K562 (cell line): ENCODE results near the gene SERPING1. TPM values are rescaled to one million over a fixed set of nuclear protein-coding genes. Genes with fewer than 3 reads are reported as not detected.

Experiments used
- ATAC-seq: fragments of 200-7000 bp; cut with Tn5 transposase; 3 replicates; pipeline ENCODE4 v1.9.1; 2020; ENCODE audit warnings: moderate library complexity
- BruUV-seq: library from RNA; stranded (reverse); fragments of 400-500 nt; replicated peaks from 2 replicates; lab custom pipeline; 2021; lab: Mats Ljungman, UMichigan
- CTCF ChIA-PET: fragments of 300-600 bp; formaldehyde crosslinking; extraction: SDS; loops from one replicate; lab custom pipeline; 2021; ENCODE audit warnings: low intra/inter-chr PET ratio; lab: Yijun Ruan, JAX
- POLR2A ChIA-PET: fragments of 300-600, 350-650 bp; sonication (Branson Sonifier 250); formaldehyde crosslinking; extraction: SDS; loops from one replicate; lab custom pipeline; 2021; ENCODE audit warnings: antibody characterized with exemption, inconsistent platforms; lab: Yijun Ruan, JAX
- DNase-seq, 4 experiments: peaks; one replicate each; pipeline versions ENCODE4 v3.0.0 to v3.0.0-alpha.2; 2011 to 2018; ENCODE audit warnings: low spot score in 3 of 4, mixed read lengths in 3 of 4; ENCODE audit errors: extremely low read depth in 1 of 4
- FAIRE-seq: peaks from 2 replicates; lab custom pipeline; 2011; peaks lifted over from hg19 to GRCh38; lab: Jason Lieb, UNC
- H2AFZ ChIP-seq: 2 replicates; pipeline ENCODE4 v1.6.0; 2011; ENCODE audit warnings: low read depth, low read length, control low read depth, inconsistent platforms
- H3K27ac ChIP-seq: fragments of 200-600 bp; 3 replicates; pipeline ENCODE4 v1.8.0; 2011; ENCODE audit warnings: low read depth, mild to moderate bottlenecking, control low read depth, inconsistent platforms, low read length, moderate library complexity, mixed read lengths; ENCODE audit errors: extremely low read depth
- H3K27me3 ChIP-seq, 2 experiments: fragments of 300-600 bp in 1 of 2; 2 replicates in 1 of 2; 3 replicates in 1 of 2; pipeline versions ENCODE4 v1.6.0 to v1.8.0; 2011; ENCODE audit warnings: inconsistent platforms in 2 of 2, low read length in 2 of 2, mild to moderate bottlenecking in 1 of 2, mixed read lengths in 1 of 2, moderate library complexity in 1 of 2; ENCODE audit not compliant: control insufficient read depth in 2 of 2, insufficient read depth in 2 of 2
- H3K36me3 ChIP-seq: fragments of 300-600 bp; 3 replicates; pipeline ENCODE4 v1.8.0; 2011; ENCODE audit warnings: mild to moderate bottlenecking, low read length, inconsistent platforms; ENCODE audit not compliant: control insufficient read depth, insufficient read depth
- H3K4me1 ChIP-seq, 2 experiments: fragments of 200-600 bp in 1 of 2; replicated peaks in 1 of 2; 2 replicates in 1 of 2; 3 replicates in 1 of 2; pipeline versions ENCODE4 v1.5.1 to v1.8.0; 2011; ENCODE audit warnings: inconsistent platforms in 2 of 2, low read length in 2 of 2, mild to moderate bottlenecking in 1 of 2, mixed read lengths in 1 of 2, moderate library complexity in 1 of 2; ENCODE audit not compliant: control insufficient read depth in 2 of 2, insufficient read depth in 2 of 2
- H3K4me2 ChIP-seq: 2 replicates; pipeline ENCODE4 v1.6.1; 2011; ENCODE audit warnings: low read length, control low read depth, inconsistent platforms, mixed read lengths; ENCODE audit not compliant: insufficient read depth
- H3K4me3 ChIP-seq: fragments of 200-600 bp; sonication (generic), shearing (Covaris generic); 2 replicates; pipeline ENCODE4 v1.5.1; 2016; ENCODE audit warnings: control low read depth, inconsistent platforms
- H3K79me2 ChIP-seq: fragments of 200-600 bp; 3 replicates; pipeline ENCODE4 v1.8.0; 2011; ENCODE audit warnings: low read length, inconsistent platforms; ENCODE audit not compliant: control insufficient read depth, insufficient read depth
- H3K9ac ChIP-seq, 2 experiments: 2 replicates each; pipeline versions ENCODE4 v1.6.0 to v1.6.1; 2011; ENCODE audit warnings: low read depth in 2 of 2, low read length in 2 of 2, control low read depth in 1 of 2, inconsistent platforms in 1 of 2, mild to moderate bottlenecking in 1 of 2, mixed read lengths in 1 of 2; ENCODE audit not compliant: insufficient read depth in 1 of 2
- H3K9me1 ChIP-seq: one replicate; pipeline ENCODE4 v1.6.0; 2011; ENCODE audit warnings: inconsistent platforms, mild to moderate bottlenecking, low read length, moderate library complexity; ENCODE audit not compliant: control insufficient read depth, insufficient read depth
- H3K9me3 ChIP-seq: replicated peaks from 2 replicates; pipeline ENCODE4 v1.5.1; 2011; ENCODE audit warnings: low read depth, low read length, inconsistent platforms; ENCODE audit not compliant: control insufficient read depth, insufficient read depth
- H4K20me1 ChIP-seq: replicated peaks from 2 replicates; pipeline ENCODE4 v1.6.1; 2011; ENCODE audit warnings: low read length, inconsistent platforms, mixed read lengths; ENCODE audit not compliant: control insufficient read depth, insufficient read depth
- CREM ChIP-seq: IDR thresholded peaks from 2 replicates; pipeline ENCODE4 v1.6.1; 2014; ENCODE audit warnings: antibody characterized with exemption, low read depth
- DIDO1 ChIP-seq: fragments of 450-650 bp; IDR thresholded peaks from 2 replicates; pipeline ENCODE4 v1.6.1; 2016; ENCODE audit warnings: low read depth, missing biosample characterization, missing genetic modification characterization
- HNRNPK ChIP-seq: fragments of 200-400 bp; formaldehyde crosslinking; IDR thresholded peaks from one replicate; pipeline ENCODE4 v1.6.1; 2018; ENCODE audit warnings: mild to moderate bottlenecking, low read depth, low read length; ENCODE audit not compliant: poor library complexity, severe bottlenecking
- NFRKB ChIP-seq: fragments of 450-650 bp; IDR thresholded peaks from 2 replicates; pipeline ENCODE4 v1.6.1; 2016; ENCODE audit warnings: low read depth
- NR4A1 ChIP-seq, 2 experiments: fragments of 250-450 bp in 1 of 2; fragments of 450-650 bp in 1 of 2; sonication (Bioruptor Pico) in 1 of 2; IDR thresholded peaks; 2 replicates each; pipeline versions ENCODE4 v1.4.0 to v1.6.1; 2016 to 2020; ENCODE audit warnings: mild to moderate bottlenecking in 2 of 2, missing compliant biosample characterization in 1 of 2, missing genetic modification characterization in 1 of 2, moderate library complexity in 1 of 2
- SMC3 ChIP-seq: conservative IDR thresholded peaks from 2 replicates; pipeline ENCODE4 v1.6.1; 2011; ENCODE audit warnings: low read depth, low read length, improper control_type of control experiment; ENCODE audit not compliant: insufficient read depth
- ZNF511 ChIP-seq: sonication (generic); formaldehyde crosslinking; IDR thresholded peaks from 2 replicates; pipeline ENCODE4 v1.8.0; 2022; ENCODE audit warnings: mild to moderate bottlenecking, missing genetic modification reagents
- WGBS: fragments of 100-300 bp; shearing (Covaris generic); methylation state at CpG from one replicate; pipeline ENCODE4 v1.1.6; 2016; ENCODE audit warnings: low coverage, mixed read lengths; ENCODE audit not compliant: insufficient coverage; ENCODE audit errors: missing lambda C conversion rate; 5-methylcytosine and 5-hydroxymethylcytosine counted together
- in situ Hi-C: fragments of 300-500 bp; cut with MboI; formaldehyde crosslinking; loops from 4 replicates; pipeline ENCODE4 v1.15.0; 2018; ENCODE audit warnings: inconsistent platforms, mixed read lengths
- intact Hi-C: fragments of 100-400 bp; cut with micrococcal nuclease; formaldehyde crosslinking; loops from 2 replicates; pipeline ENCODE4 v1.14.2; 2022
- polyA plus RNA-seq, 8 experiments: library from polyadenylated mRNA; depleted of rRNA in 4 of 8; stranded (reverse) in 5 of 8; unstranded in 3 of 8; fragments of >200 nt; fragmentation: Nextera tagmentation in 2 of 8; fragmentation: Illumina TruSeq in 1 of 8; extraction: Ambion mirVana in 2 of 8; extraction: Trizol in 1 of 8; gene quantifications; 2 replicates each; pipeline versions ENCODE4 v1.2.1 to v1.2.3, GENCODE V29; 2011 to 2014; ENCODE audit warnings: inconsistent platforms in 1 of 8, missing spikeins in 1 of 8
- total RNA-seq, 7 experiments: library from RNA; depleted of rRNA in 6 of 7; stranded (reverse); fragments of >200 nt in 6 of 7; fragmentation: Illumina TruSeq in 2 of 7; extraction: Trizol in 2 of 7; gene quantifications; 2 replicates each; pipeline versions ENCODE4 v1.2.1 to v1.2.3, GENCODE V29; 2011 to 2021; ENCODE audit warnings: low replicate concordance in 1 of 7

The SERPING1 gene
- total and polyA plus RNA-seq, 9 of the 15 experiments (the other 6 are each of a cell fraction or from before 2014, with no cell fraction given): 0.10 to 1.00 (median 0.21) TPM; not detected in 2

DNA sequence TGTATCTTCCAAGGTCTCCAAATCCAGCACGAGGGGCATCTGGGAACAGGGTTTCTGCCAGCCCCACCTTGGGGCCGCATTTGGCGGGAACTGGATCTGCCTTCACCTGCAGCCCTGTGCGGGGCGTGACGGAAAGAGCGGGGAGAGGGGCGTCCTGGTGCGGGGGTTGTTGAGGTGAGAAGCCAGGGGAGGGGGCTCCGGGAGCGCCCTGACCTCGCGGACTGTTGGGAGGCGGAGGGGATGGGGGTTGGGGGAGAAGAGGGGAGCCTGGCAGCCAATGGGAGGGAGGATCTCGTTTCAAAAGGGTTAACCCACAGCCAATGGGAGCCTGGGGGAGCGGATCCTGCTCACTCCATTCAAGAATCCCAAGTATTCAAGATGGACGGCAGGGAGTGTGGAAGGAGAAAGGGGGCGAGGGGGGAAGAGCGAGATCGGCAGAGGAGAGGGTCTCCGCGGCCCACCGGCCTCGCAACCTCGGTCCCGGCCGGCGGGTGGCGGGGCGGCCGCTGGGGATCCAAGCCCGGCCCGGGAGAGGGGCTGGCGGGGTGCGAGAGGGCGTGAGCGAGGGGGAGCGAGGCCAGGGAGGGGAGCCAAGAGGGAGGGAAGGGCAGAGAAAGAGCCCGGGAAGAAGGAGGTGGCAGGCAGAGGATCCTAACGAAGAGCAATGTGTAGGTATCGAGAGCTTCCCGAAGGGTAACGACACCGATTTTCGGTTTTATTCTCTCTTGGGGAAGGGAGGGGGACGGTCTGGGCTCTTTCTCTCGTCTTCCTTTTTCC, 40.7 kb downstream of the SERPING1 start:
- in situ Hi-C loops: no loop called here

GRCh38 chr11:57638811-57639320, 41.4 kb downstream of the SERPING1 start:
- 58% methylated on average over 13 of the region's 19 CpGs for WGBS
- no peak for ATAC-seq

More for the DNA sequence above, 40.7 kb downstream of the SERPING1 start:
- Histone ChIP-seq H3K4me2 (no peak overlapping the region), H3K9me3 (no peaks in the 10 kb centered on the region), H4K20me1 (no peaks in the 10 kb centered on the region), H2AFZ (no peak overlapping the region), H3K9ac (no peak overlapping the region), H3K27ac (no peak overlapping the region), H3K27me3 (peaks cover 2 to 9% of the 10 kb centered on the region in 2 experiments; a peak in 3 of 5 replicates), H3K4me3 (no peak overlapping the region), H3K4me1 (peaks cover 6 to 17% of the 10 kb centered on the region in 2 experiments; a peak in 3 of 5 replicates), H3K79me2 (no peaks in the 10 kb centered on the region), H3K36me3 (no peaks in the 10 kb centered on the region), H3K9me1 (no peaks in the 10 kb centered on the region)
- ATAC-seq (no peak), DNase-seq (no peak), FAIRE-seq (no peak)
- TF ChIP-seq SMC3 (no peak), HNRNPK (peak; percentile 41)
- intact Hi-C loops: no loop called here
- CTCF ChIA-PET: no interaction called here
- no TSS peak for BruUV-seq
- POLR2A ChIA-PET: interaction anchor here (0.5 to 1.3 kb wide), 2 partner anchors 164 to 166 kb away, joined by 3 read pairs; no protein-coding TSS in a partner anchor
- WGBS: 72% methylated on average over 17 of the region's 47 CpGs

More at GRCh38 chr11:57638811-57639320, 41.4 kb downstream of the SERPING1 start:
- no peak for TF ChIP-seq NR4A1 (CRISPR knock-in tag; IDR thresholded peaks at IDR 0.05)
- TF ChIP-seq NR4A1 (tag; IDR thresholded peaks at IDR 0.05): no peak
- no peak for TF ChIP-seq NFRKB
- TF ChIP-seq ZNF511 (CRISPR knock-in tag): no peak
- no peak for TF ChIP-seq CREM
- no peak for TF ChIP-seq DIDO1
- TF ChIP-seq, all 486 proteins: peak for 0
- no TSS peak for BruUV-seq
- no peak for DNase-seq
- CTCF ChIA-PET: interaction anchor here (0.6 kb wide), 1 partner anchor 290 kb away, joined by 5 read pairs; no protein-coding TSS in a partner anchor
- H3K4me2 ChIP-seq: no peak overlapping the region
- H3K9ac ChIP-seq: no peak overlapping the region
- intact Hi-C loops (no loop called here), in situ Hi-C loops (no loop called here)
- no peak for FAIRE-seq
- no peak overlapping the region for H3K4me3 ChIP-seq
- H3K9me3 ChIP-seq: no peaks in the 10 kb centered on the region
- no peak overlapping the region for H3K27ac ChIP-seq
- no peaks in the 10 kb centered on the region for H4K20me1 ChIP-seq
- POLR2A ChIA-PET: no interaction called here
- H2AFZ ChIP-seq: no peak overlapping the region
- H3K79me2 ChIP-seq: no peaks in the 10 kb centered on the region
- no peaks in the 10 kb centered on the region for H3K36me3 ChIP-seq
- H3K27me3 ChIP-seq: peaks cover under 1 to 8% of the 10 kb centered on the region in 2 experiments; a peak in 3 of 5 replicates
- peaks cover 9 to 17% of the 10 kb centered on the region in 2 experiments; a peak in 4 of 5 replicates for H3K4me1 ChIP-seq
- H3K9me1 ChIP-seq: no peaks in the 10 kb centered on the region
